NT2/D1 (cell line): ENCODE results near the gene MYO1D.

Experiments
- SUZ12 ChIP-seq: IDR thresholded peaks from 2 replicates; pipeline ENCODE4 v1.6.1; 2011; ENCODE audit not compliant: insufficient read length, insufficient read depth; ENCODE audit errors: extremely low read depth
- YY1 ChIP-seq: IDR thresholded peaks from 2 replicates; pipeline ENCODE4 v1.6.1; 2011; ENCODE audit not compliant: insufficient read length, insufficient read depth
- ZNF274 ChIP-seq: IDR thresholded peaks from 2 replicates; pipeline ENCODE4 v1.6.1; 2011; ENCODE audit warnings: mild to moderate bottlenecking, low read depth, low read length

GRCh38 chr17:32569171-32570080 is 307.5 kb downstream of the MYO1D start:
- no peak for TF ChIP-seq ZNF274
- TF ChIP-seq YY1: no peak
- TF ChIP-seq SUZ12: no peak
